Measurements from ENCODE around the gene KLHL30. TPM values are rescaled to one million over a fixed set of nuclear protein-coding genes. Genes with fewer than 3 reads are reported as not detected.

KLHL30 gene
- total RNA-seq, 1 donor from 2014 or later, result not detected

- POLR2A ChIA-PET, result interaction anchor here (0.6 kb wide), 1 partner anchor 167 kb away, joined by 4 read pairs; no protein-coding TSS in a partner anchor
- no peak for ATAC-seq (ENCODE audit: low read depth)
- Mint-ChIP-seq H3K36me3 (ENCODE audit: low read depth) (no peaks in the 10 kb centered on the region), H3K4me1 (peaks cover 12% of the 10 kb centered on the region), H3K27ac (no peak overlapping the region), H3K27me3 (peaks cover 11% of the 10 kb centered on the region), H3K4me3 (no peak overlapping the region), H3K9me3 (no peaks in the 10 kb centered on the region)
- no peak for TF ChIP-seq CTCF (IDR thresholded peaks at IDR 0.05)
- CTCF ChIA-PET, result no interaction called here
- intact Hi-C loops (cut with micrococcal nuclease), result loop anchor here (2.0 to 5.0 kb wide), 2 partner anchors 235 to 300 kb away; partner anchors contain the start of gene RAMP1
- DNase-seq, result no peak
These were observed 19.1 kb downstream of the KLHL30 start for GRCh38 chr2:238157506-238158017.

- TF ChIP-seq CTCF (IDR thresholded peaks at IDR 0.05), result no peak
- ChIA-PET POLR2A (no interaction called here), CTCF (no interaction called here)
- intact Hi-C loops (cut with micrococcal nuclease), result loop anchor here (2.0 to 5.0 kb wide), 2 partner anchors 235 to 301 kb away; partner anchors contain the start of gene RAMP1
- Mint-ChIP-seq H3K4me3 (peak overlapping the region; percentile 15), H3K27ac (no peak overlapping the region), H3K9me3 (no peaks in the 10 kb centered on the region), H3K27me3 (peaks cover 11% of the 10 kb centered on the region), H3K36me3 (ENCODE audit: low read depth) (no peaks in the 10 kb centered on the region), H3K4me1 (peaks cover 12% of the 10 kb centered on the region)
- ATAC-seq (ENCODE audit: low read depth) (no peak), DNase-seq (no peak)
These were observed 19.6 kb downstream of the KLHL30 start for GRCh38 chr2:238158018-238158508.

DNA sequence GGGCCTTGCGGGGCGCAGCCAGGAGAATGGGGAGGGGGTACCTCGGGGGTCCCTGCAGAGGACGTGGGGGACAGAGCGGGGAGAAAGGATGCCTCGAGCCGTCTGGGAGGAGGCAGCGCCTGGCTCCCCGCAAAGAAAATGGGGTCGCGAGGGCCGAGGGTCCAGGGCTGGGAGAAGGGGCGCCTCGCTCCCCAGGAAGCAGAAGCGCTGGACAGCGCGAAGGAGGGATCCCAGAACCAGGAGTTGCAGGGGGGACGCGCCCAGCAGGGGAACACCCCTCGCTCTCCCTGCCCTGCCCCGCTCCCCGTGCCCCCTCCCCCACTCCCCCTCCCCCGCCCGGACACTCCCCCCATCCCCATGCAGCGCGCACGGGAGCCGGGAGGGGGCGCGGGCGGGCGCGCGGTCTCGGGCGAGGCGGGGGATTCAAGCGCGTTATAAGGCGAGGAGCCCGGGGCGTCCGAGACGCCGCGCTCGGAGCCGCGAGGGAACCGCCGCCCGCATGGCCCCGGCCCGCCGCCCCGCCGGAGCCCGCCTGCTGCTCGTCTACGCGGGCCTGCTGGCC lies 20.1 kb downstream of the KLHL30 start, which contains the start of gene ERFE:
Gene ERFE (plus strand): TSS at position 462 of the 562 bp plus-strand sequence. CDS start 38 bp downstream, at position 500.
- Mint-ChIP-seq H3K27ac (no peak within 1 kb of the TSS), H3K36me3 (ENCODE audit: low read depth) (no peaks in the 10 kb centered on the region), H3K27me3 (peaks cover 11% of the 10 kb centered on the region), H3K4me3 (peak within 1 kb of the TSS; percentile 70), H3K9me3 (no peaks in the 10 kb centered on the region), H3K4me1 (peaks cover 12% of the 10 kb centered on the region)
- CTCF ChIA-PET, result no interaction called here
- no peak for TF ChIP-seq CTCF (IDR thresholded peaks at IDR 0.05)
- intact Hi-C loops (cut with micrococcal nuclease), result loop anchor here (2.0 to 5.0 kb wide), 2 partner anchors 236 to 301 kb away; partner anchors contain the start of gene RAMP1
- POLR2A ChIA-PET, result no interaction called here
- DNase-seq (peak; percentile 58), ATAC-seq (ENCODE audit: low read depth) (peak; percentile 90)

DNA sequence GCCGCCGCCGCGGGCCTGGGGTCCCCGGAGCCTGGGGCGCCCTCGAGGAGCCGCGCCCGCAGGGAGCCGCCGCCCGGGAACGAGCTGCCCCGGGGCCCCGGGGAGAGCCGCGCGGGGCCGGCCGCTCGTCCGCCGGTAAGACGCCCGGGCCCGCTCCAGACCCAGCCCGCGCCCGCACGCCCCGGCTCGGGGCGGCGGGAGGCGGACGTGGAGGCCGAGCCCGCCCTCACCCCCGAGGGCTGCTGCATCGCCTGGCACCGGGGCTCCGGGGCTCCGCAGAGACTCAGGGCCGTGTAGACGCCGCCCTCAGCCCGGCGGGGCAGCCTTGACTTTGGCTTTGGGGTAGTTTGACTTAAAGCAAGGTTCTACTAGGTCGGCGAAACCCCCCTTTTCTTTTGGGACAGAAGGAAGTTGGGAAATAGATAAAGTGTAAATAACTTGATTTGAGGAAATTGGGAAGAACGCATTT lies 20.6 kb downstream of the KLHL30 start:
- H3K27ac Mint-ChIP-seq, result no peak overlapping the region
- DNase-seq (no peak), ATAC-seq (ENCODE audit: low read depth) (peak; percentile 49)
- H3K4me1 Mint-ChIP-seq, result peaks cover 12% of the 10 kb centered on the region
- POLR2A ChIA-PET, result no interaction called here
- peak overlapping the region; percentile 70 for H3K4me3 Mint-ChIP-seq
- no peaks in the 10 kb centered on the region for H3K36me3 Mint-ChIP-seq (ENCODE audit: low read depth)
- no peaks in the 10 kb centered on the region for H3K9me3 Mint-ChIP-seq
- CTCF ChIA-PET, result no interaction called here
- peaks cover 11% of the 10 kb centered on the region for H3K27me3 Mint-ChIP-seq
- intact Hi-C loops (cut with micrococcal nuclease), result loop anchor here (2.0 to 5.0 kb wide), 2 partner anchors 236 to 302 kb away; partner anchors contain the start of gene RAMP1
- TF ChIP-seq CTCF (IDR thresholded peaks at IDR 0.05), result no peak

- no peak overlapping the region for H3K27ac Mint-ChIP-seq
- ATAC-seq (ENCODE audit: low read depth) (no peak), DNase-seq (no peak)
- CTCF ChIA-PET, result interaction anchor here (1.1 to 1.7 kb wide), 2 partner anchors 104 to 105 kb away, joined by 4 to 5 read pairs; no protein-coding TSS in a partner anchor
- H3K9me3 Mint-ChIP-seq, result no peaks in the 10 kb centered on the region
- peaks cover 12% of the 10 kb centered on the region for H3K27me3 Mint-ChIP-seq
- intact Hi-C loops (cut with micrococcal nuclease), result loop anchor here (1.0 to 5.0 kb wide), 3 partner anchors 104 to 302 kb away; partner anchors contain the start of gene RAMP1
- POLR2A ChIA-PET, result interaction anchor here (0.8 kb wide), 1 partner anchor 103 kb away, joined by 3 read pairs; no protein-coding TSS in a partner anchor
- TF ChIP-seq CTCF (IDR thresholded peaks at IDR 0.05), result no peak
- H3K36me3 Mint-ChIP-seq (ENCODE audit: low read depth), result no peaks in the 10 kb centered on the region
- peak overlapping the region; percentile 70 for H3K4me3 Mint-ChIP-seq
- peaks cover 15% of the 10 kb centered on the region for H3K4me1 Mint-ChIP-seq
These were observed 21.3 kb downstream of the KLHL30 start for GRCh38 chr2:238159661-238160205.
